ENCODE results near the gene TUFT1.

DNA sequence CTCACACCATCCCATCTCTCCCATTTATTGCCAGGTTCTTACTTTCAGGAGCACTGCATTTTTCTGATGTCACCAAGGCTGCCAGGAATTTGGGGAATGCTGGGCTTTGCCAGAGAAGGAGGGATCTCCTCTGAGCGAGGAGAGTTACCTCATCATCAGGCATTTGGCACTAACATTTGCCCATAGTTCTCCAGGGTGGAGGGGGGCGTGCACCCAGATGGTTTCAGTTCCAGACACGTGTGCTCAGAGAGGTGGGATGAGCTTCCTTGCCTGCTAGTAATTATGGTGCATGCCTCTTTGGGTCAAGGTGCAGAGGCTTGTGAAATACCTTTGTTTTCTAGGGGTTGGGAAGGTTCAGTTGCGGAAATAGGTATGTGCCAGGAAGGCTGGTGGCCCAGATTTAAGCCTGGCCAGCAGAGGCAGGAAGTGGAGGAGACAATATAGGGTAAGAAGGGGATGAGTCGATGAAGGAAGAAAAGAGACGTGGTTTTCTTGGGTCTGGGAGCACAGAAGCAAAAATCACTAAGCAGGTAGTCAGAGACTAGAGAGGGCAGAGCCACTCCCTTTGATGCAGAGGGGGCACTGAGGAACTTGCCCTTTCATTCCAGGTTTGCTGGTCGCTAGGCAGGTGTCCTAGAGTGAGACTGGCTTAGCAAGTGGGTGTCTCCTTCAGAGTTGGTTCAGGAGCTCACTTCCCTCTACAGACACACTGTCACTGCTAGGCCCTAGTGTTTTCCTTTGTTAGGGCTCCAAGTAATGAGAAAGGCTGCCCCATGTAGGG, 7.2 kb downstream of the TUFT1 start:
- TF ChIP-seq SPI1 (IDR thresholded peaks at IDR 0.05; ENCODE audit: low read depth, low read length) (no peak), POLR2AphosphoS5 (IDR thresholded peaks at IDR 0.05; ENCODE audit: low read depth, low read length) (no peak), TAF1 (IDR thresholded peaks at IDR 0.05; ENCODE audit: low read depth, low read length) (no peak)

Measured in GM12891 (cell line).